Epidermal melanocyte (primary cell): ENCODE data around the gene EFNA4.
A peak's percentile ranks its signal among the peaks of the same experiment; 100 is the strongest.

Source experiments
- DNase-seq: peaks from one replicate; pipeline ENCODE4 v3.0.0; 2011; ENCODE audit warnings: low spot score; ENCODE audit not compliant: insufficient read length

The EFNA4 gene, protein sequence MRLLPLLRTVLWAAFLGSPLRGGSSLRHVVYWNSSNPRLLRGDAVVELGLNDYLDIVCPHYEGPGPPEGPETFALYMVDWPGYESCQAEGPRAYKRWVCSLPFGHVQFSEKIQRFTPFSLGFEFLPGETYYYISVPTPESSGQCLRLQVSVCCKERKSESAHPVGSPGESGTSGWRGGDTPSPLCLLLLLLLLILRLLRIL

DNA sequence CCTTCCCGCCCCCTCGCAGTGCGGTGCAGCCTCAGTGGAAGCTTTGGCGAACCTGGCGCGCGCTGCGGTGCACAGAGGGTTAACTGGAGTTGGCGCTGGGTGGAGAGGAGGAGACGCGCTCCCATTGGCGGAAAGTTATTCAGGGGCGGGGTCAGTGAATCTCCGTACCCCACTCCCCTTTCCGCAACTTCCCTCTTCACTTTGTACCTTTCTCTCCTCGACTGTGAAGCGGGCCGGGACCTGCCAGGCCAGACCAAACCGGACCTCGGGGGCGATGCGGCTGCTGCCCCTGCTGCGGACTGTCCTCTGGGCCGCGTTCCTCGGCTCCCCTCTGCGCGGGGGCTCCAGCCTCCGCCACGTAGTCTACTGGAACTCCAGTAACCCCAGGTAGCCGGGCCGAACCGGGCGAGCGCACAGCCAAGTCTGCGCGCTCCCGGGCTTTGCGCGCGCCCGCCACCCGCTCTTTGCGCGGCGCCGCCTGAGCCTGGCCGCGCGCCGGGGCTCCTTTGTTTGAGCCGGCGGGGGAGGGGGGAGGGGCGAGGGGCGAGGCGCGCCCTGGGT lies at the start of gene EFNA4:
Gene EFNA4, plus strand, starts transcription at position 191 of the 561 bp plus-strand sequence. Its CDS starts 84 bp downstream, at position 275.
- DNase-seq: peak; percentile 95

DNA sequence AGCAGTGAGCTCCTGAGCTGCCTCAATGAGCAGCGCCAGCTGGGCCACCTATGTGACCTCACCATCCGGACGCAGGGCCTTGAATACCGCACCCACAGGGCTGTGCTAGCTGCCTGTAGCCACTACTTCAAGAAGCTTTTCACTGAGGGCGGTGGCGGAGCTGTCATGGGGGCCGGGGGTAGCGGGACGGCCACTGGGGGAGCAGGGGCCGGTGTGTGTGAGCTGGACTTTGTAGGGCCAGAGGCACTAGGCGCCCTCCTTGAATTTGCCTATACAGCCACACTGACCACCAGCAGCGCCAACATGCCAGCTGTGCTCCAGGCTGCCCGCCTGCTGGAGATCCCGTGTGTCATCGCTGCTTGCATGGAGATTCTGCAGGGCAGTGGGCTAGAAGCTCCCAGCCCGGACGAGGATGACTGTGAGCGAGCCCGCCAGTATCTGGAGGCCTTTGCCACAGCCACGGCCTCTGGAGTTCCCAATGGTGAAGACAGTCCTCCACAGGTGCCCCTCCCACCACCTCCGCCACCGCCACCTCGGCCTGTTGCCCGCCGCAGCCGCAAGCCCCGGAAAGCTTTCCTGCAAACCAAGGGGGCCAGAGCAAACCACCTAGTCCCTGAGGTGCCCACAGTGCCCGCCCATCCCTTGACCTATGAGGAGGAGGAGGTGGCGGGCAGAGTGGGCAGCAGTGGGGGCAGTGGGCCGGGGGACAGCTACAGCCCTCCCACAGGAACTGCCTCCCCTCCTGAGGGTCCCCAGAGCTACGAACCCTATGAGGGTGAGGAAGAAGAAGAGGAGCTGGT lies 48.6 kb upstream of the EFNA4 start:
- no peak for DNase-seq

DNA sequence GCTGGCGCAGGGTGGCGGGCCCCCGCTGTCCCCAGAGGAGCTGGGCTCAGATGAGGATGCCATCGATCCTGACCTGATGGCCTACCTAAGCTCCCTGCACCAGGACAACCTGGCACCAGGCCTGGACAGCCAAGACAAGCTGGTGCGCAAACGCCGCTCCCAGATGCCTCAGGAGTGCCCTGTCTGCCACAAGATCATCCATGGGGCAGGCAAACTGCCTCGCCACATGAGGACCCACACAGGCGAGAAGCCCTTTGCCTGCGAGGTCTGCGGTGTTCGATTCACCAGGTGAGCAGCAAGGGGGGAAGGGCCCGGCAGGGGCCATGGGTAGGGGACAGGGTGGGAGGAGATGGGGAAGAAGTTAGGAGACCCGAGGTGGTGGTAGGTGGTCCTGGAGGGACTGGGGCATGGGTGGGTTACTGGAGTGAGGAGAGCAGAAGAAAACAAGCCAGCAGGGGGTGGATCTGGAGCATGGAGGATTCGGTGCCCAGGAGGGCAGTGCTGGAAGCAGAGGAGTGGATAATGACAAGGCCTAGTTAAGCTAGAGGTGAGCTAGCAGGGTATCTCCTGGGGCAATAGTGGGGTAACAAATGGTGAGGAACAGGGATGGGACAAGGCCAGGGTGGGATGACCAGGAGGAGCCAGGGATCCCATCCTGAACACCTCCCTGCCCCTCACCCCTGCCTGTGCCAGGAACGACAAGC lies 47.9 kb upstream of the EFNA4 start:
- no peak for DNase-seq

DNA sequence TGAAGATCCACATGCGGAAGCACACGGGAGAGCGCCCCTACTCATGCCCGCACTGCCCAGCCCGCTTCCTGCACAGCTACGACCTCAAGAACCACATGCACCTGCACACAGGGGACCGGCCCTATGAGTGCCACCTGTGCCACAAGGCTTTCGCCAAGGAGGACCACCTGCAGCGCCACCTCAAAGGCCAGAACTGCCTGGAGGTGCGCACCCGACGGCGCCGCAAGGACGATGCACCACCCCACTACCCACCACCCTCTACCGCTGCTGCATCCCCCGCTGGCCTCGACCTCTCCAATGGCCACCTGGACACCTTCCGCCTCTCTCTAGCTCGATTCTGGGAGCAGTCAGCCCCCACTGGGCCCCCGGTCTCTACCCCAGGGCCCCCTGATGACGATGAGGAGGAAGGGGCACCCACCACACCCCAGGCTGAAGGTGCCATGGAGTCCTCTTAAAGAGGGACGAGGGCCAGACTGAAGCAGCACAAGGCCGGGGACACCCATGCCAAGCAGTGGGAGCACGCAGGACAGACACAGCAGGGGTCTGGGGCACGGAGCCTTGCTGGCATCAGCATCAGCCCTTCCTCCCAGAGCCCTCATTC lies 47.2 kb upstream of the EFNA4 start:
- DNase-seq: no peak

DNA sequence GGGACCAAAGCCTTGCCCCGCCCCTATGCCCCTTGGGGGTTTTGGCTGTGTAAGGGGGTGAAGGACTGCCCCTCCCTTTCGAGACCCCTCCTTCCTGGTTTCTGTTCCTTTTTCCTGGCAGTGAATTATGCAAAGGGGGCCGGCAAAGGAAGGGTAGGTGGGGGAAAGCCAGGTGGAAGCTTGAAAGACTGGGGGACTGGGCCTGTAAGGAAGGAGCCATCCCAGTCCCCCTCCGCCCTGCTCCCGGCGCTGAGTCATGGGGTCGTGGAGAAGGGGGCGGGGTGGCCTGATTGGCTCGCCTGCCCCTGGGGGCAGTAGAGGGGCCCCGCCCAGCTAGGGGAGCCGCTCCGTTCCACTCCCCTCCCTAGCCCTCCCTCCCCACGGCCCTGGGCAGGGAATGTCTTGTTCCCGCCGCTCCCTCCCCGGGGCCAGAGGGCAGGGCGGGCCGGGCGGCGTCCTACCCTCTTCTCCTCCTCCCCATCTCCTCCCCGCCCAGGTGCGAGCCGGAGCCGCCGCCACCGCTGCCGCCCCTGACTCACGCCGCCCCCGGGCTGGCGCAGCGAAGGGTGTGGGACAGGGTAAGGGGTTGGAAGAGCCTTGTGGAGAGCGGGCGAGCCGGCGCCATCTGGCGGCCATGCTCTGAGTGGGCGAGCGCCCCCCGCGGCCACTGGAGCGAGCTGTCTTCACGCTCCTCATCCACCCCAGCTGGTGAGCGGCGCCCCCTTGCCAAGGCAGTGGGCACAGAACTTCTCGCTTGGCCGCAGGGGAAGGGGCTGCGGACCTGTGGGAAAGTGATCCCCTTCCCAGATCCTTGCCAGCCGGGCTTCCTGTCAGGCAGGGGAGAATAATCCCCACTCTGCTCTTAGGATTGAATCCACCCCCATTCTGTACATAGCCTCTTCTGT lies 46.2 kb upstream of the EFNA4 start:
- peak; percentile 77 for DNase-seq

DNA sequence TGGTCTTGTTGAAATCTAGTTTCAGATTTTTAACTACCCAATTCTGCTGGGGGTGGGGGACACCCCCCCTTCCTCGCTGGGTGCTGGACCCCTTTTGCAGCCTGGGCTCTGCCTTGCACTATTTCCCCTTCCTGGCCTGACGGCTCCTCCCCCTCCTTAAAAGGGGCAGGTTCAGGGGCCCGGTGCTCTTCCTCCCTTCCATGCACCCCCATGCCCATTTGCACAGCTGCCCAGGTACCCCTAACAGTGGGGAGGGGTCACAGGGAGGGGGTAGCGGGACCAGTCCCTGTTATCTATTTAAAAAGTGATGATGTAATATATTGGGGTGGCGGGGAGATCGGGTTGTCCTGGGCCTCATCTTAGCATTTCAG lies 45.6 kb upstream of the EFNA4 start:
- no peak for DNase-seq

DNA sequence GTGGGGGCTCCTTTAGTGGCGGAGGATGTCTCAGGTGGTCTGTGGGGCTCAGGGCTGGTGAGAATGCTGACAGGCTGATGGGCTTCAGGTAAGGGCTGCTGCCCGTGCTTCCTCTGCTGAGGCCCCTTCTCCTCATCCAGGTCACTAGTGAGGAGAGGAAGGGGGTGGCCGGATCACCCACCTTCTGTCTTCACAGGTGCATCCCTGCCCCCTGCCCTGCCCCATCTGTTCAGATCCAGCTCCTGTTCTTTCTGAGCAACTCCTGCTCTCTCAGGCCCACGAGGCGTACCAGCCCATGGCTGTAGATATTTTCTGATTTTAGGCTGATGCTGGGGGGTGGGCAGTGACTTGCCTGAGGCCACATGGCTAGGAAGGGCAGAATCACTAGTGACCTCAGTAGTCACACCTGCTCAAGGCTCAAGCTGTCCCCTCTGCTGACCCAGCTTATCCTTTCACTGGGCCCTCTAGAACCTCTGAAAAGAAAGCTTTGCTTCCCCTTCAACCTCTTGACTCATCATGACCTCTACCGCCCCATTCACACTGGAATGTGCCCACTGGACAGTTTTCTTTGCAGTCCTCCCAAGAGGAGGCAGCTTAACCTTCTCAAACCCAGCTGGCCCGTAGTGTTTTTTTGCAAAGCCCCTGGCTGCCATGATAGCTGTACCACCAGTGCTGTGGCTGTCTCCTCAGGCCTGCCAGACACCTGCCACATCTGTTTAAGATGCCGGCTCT lies 44.8 kb upstream of the EFNA4 start:
- no peak for DNase-seq

DNA sequence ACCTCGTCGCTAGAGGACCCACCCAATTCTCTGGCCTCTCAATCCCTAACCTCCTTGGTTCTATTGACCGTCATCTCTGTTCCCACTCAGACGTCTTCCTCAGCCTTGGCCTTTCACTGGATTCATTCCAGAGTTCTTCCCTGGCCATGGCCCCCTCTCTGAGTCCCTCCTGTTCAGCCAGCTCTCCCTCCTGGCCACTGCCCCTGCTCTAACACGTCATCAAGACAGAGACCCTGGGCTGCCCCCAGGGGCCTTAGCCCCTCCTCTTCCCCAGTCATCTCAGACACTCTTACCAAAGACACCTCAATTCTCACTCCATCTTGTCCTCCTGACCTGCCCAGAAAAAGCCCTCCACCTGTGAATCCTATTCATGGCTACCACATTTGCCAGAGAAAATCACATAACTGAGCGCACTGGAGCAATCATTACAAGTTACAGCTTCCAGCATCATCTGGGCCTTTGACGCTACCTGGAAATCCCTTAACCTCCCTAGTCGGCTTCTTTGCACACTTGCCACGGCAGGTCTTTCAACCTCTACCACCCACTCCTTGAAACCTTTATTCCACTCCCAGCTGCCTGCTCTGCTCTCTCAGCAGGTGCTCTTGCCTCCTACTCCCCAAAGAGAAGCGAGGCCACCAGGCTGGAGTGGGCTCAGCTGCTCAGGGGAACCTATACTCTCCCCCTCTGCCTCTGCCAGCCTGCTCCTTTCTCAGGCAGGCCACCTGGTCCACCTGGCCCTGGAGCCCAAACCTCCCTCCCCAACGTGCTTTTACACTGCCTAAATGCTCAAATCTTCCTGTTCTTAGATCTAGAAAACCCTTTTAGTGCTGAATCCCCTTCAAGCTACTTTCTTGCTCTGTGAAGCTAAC lies 43.9 kb upstream of the EFNA4 start:
- DNase-seq: no peak

DNA sequence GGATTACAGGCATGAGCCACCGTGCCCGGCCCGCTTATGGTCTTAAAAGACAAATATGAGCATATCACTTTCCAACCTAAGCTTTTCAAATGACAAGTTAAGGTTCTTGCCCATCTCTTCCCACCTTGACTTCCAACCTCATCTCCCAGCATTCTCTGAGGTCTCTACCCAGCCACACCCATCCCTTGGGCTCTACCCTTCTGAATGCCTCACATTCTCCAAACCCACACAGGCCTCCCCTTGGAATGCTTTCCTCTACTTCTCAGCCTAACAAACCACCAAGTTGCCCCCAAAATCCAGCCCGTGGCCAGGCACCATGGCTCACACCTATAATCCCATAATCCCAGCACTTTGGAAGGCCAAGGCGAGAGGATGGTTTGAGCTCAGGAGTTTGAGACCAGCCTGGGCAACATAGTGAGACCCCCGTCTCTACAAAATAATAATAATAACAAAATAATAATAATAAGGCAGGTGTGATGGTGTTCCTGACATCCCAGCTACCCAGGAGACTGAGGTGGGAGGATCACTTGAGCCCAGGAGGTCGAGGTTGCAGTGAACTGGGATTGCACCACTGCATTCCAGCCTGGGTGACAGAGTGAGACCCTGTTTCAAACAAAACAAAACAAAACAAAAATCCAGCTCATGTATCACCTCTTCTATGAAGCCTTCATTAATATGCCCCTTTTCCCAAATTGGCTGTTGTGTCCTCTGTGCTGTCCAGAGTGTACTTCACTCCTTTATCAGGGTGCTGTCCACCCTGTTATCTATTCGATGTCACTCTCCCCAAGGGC lies 41.2 kb upstream of the EFNA4 start:
- DNase-seq: no peak

DNA sequence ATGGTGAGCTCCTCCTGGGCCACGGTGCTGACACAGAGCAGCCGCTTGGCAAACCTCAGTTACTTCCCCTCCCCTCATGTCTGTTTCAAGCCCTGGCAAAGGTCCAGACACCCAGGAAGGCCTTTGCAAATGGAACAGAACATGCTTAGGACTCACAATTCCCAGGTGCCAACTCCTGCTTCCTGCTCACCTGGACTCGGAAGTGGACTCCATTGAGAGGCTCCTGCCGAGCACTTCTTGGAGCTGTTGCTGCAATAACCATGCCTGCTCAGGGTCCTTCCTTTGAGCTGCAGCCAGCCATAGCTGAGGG lies 40.7 kb upstream of the EFNA4 start:
- DNase-seq: no peak

DNA sequence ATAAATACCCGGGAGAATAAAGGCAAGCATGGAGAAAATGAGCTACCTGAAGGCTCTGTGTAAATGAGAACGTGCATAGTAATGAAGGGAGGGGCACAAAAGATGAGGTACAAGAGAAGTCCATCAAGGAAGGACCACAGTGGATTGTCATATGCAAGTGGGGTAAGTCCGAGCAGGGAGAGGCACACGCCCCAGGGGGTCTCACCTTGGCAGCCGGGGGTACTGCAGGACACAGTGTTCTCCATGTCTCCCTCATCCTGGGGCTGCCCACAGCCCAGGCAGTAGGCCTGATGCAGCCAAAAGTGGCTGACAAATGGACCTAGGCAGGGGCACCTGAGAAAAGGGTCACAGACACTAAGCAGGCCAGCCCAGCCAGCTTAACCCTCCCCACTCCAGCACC lies 39.9 kb upstream of the EFNA4 start:
- no peak for DNase-seq

DNA sequence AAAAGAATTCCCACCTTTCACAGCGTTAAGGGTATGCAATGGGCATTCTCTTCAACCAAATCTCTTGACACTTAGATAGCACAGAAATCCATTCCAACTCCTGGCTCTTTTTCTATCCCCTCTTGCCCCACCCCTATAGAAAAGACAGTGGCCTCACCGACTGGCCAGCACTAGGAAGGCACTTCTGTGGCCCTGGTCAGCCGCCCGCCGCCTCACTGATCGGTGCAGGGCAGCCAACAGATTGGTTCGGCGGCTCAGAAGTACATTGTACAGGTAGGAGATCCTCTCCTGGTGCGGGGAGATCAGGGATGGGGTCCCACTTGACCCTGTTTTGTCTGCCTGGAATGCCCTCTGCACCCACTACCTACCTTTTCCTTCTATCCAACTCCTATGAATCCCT lies 39.2 kb upstream of the EFNA4 start:
- no peak for DNase-seq

DNA sequence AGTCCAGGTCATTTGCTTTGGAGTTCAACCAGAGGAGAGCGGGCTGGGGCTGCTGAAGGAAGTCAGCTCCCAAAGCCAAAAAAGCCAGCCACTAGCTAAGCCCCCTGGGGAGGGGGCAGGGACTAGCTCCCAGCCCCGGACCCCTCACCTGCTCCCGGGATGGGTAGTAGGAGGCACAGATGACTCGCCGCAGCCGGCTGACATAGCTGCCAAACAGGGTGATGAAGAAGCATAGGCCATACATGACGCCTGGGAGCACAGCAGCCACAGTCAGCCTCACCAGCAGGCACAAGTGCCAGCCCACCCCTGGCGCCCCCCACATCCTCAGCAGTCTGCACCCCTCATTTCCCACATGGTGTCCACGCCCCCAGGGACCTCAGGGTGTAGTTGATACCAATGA lies 37.4 kb upstream of the EFNA4 start:
- no peak for DNase-seq

DNA sequence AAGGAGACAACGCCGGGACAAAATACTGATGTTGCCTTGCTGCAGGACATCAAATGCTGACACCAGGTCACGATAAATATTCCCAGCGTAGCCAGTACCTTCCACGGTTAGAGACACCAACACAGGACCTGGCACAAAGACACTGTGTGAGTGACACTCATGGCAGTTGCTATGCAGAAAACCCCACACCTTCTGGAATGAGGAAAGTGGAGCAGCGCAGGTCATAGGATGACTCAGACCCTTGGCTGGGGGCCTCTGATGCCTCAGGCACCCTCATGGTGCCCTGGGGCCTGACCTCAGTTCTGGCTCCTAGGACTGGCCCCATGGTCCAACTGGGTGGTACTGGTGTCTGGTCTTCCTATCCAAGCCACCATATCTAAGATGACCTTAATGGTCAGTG lies 37.0 kb upstream of the EFNA4 start:
- no peak for DNase-seq

DNA sequence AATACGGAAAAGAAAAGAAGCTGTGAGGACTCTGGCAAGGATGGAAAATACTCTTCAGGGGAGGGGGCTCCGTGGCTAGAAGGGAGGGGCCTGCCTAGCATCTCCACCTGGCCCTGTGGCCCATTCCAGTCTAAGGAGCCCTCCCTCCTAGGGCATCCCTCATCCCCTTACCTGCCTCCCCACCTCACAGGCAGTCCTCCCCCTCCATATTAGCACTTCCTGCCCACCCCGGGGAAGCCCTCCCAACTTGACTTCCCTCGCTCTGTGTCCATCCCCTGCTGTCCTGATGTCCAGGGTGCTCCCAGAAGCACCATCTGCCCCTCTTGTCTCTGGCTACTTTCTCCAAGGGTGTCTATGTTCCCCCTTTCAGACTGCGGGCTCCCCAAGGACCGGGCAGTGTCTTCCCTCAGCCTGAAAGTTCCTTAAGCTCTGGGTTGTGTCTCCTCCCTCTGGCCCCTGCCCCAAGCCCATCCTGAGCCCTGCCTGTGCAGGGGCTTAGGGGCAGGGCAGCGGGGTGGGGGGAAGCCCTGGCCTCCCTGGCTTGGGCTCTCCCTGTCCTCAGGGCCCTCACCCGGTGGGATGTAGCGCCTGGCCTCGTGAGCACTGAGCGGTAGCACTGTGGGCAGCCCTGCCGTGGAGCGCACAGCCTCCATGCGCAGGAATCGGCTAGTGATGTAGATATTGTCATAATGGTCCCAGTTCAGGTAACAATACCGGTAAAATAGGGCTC lies 33.9 kb upstream of the EFNA4 start:
- no peak for DNase-seq

DNA sequence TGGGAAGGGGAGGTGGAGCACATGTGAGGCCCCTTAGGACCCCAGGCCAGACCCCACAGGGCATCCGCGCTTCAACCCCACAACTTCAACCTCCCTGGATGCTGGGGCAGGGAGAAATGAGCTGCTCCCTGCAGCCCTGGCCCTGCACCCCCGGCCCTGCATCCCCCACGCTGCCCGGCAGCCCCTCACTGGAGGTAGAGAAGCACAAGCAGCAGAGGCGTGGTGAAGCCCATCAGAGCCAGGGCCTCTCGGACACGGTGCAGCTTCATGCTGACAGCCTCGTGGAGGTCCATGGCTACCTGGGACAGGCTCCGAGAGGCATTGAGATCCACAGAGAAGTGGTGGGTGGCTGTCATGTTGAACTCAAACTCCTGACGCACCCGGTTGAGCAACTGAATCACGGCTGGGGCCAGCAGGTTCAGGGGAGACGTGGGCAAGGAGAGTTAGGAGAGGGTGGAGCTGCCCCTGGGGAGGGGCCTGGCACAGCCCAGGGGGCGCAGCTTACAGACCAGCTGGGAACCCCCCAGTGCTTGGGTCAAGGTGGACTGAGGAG lies 33.2 kb upstream of the EFNA4 start:
- no peak for DNase-seq

DNA sequence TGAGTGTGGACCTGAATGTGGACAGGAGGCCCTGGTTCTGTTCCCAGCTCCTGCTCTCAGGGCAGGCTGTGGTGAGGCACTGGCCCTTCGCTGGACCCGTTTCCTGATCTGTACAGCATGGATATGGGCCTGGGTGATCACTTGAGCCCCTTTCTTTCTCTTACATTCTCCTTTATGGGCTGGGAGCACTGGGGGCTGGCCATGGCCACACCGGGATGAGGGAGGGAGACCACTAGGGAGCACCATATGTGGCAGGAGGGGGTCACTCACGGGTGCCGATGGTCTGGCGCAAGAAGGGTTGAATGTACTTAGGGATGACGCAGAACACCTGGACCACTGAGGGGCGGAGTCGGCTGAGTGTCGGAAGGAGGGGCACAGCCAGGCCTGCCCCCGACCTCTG lies 32.6 kb upstream of the EFNA4 start:
- DNase-seq: no peak

DNA sequence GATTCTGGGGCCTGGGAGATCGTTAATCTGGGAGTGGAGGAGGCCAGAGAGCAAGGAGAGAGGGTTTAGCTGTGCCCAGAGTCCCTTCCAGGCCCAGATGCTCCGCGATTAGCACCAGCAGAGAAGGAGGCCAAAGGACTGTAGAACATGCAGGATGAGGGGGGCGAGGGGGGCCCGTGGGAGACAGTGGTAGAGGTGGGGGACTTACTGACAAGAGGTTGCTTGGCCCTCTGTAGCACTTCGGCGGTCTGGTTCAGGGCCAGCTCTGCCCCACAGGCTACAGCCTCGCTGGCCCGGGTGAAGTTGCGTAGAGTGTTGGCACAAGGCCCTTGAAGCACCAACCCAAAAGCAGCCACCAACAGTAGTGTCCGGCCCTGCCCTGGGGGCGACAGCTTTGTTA lies 30.7 kb upstream of the EFNA4 start:
- no peak for DNase-seq
